K562 (cell line): ENCODE measurements around the gene CROT. TPM values are rescaled to one million over a fixed set of nuclear protein-coding genes. Genes with fewer than 3 reads are reported as not detected.

Source experiments
- CEBPG ChIP-seq, 3 experiments: fragments of 200-800 bp in 1 of 3; sonication (Bioruptor generic) in 1 of 3; sonication (generic) in 1 of 3; formaldehyde crosslinking in 1 of 3; IDR thresholded peaks in 2 of 3; conservative IDR thresholded peaks in 1 of 3; 2 replicates each; pipeline versions ENCODE4 v1.6.1 to v1.8.0; 2016 to 2022; ENCODE audit warnings: missing compliant biosample characterization in 2 of 3, missing genetic modification characterization in 2 of 3, mild to moderate bottlenecking in 1 of 3, missing genetic modification reagents in 1 of 3
- JUND ChIP-seq, 2 experiments: IDR thresholded peaks; 2 replicates in 1 of 2; 3 replicates in 1 of 2; pipeline ENCODE4 v1.6.1; 2011; ENCODE audit warnings: borderline replicate concordance in 2 of 2, low read depth in 2 of 2, low read length in 2 of 2, improper control_type of control experiment in 1 of 2, missing biosample characterization in 1 of 2, missing genetic modification characterization in 1 of 2, missing genetic modification reagents in 1 of 2
- MAFK ChIP-seq: IDR thresholded peaks from 2 replicates; pipeline ENCODE4 v1.6.1; 2011; ENCODE audit warnings: low read length, improper control_type of control experiment
- RCOR1 ChIP-seq, 2 experiments: IDR thresholded peaks; 2 replicates each; pipeline ENCODE4 v1.6.1; 2012; ENCODE audit warnings: low read depth in 2 of 2, low read length in 2 of 2, borderline replicate concordance in 1 of 2, improper control_type of control experiment in 1 of 2
- SIN3B ChIP-seq: fragments of 450-650 bp; IDR thresholded peaks from 2 replicates; pipeline ENCODE4 v1.6.1; 2017; ENCODE audit warnings: low read depth, mild to moderate bottlenecking, moderate library complexity
- ZNF316 ChIP-seq: fragments of 450-650 bp; IDR thresholded peaks from 2 replicates; pipeline ENCODE4 v1.6.1; 2016
- ZNF644 ChIP-seq: fragments of 200-800 bp; sonication (Bioruptor generic); IDR thresholded peaks from 2 replicates; pipeline ENCODE4 v1.6.1; 2016; ENCODE audit warnings: low read depth, missing genetic modification characterization, missing compliant biosample characterization
- polyA plus RNA-seq, 8 experiments: library from polyadenylated mRNA; depleted of rRNA in 4 of 8; stranded (reverse) in 5 of 8; unstranded in 3 of 8; fragments of >200 nt; fragmentation: Nextera tagmentation in 2 of 8; fragmentation: Illumina TruSeq in 1 of 8; extraction: Ambion mirVana in 2 of 8; extraction: Trizol in 1 of 8; gene quantifications; 2 replicates each; pipeline versions ENCODE4 v1.2.1 to v1.2.3, GENCODE V29; 2011 to 2014; ENCODE audit warnings: inconsistent platforms in 1 of 8, missing spikeins in 1 of 8
- total RNA-seq, 7 experiments: library from RNA; depleted of rRNA in 6 of 7; stranded (reverse); fragments of >200 nt in 6 of 7; fragmentation: Illumina TruSeq in 2 of 7; extraction: Trizol in 2 of 7; gene quantifications; 2 replicates each; pipeline versions ENCODE4 v1.2.1 to v1.2.3, GENCODE V29; 2011 to 2021; ENCODE audit warnings: low replicate concordance in 1 of 7
- TF ChIP-seq, protein P1 (sequence below): fragments of 450-650 bp; conservative IDR thresholded peaks from 2 replicates; pipeline ENCODE4 v1.6.1; 2016; ENCODE audit warnings: missing genetic modification characterization, low read depth, mild to moderate bottlenecking, missing compliant biosample characterization, moderate library complexity
- TF ChIP-seq, protein P2 (sequence below): fragments of 450-650 bp; formaldehyde crosslinking; IDR thresholded peaks from 2 replicates; pipeline ENCODE4 v1.4.0; 2020; ENCODE audit warnings: mild to moderate bottlenecking, moderate library complexity

CROT gene
- total and polyA plus RNA-seq, 9 of the 15 experiments (the other 6 are each of a cell fraction or from before 2014, with no cell fraction given): 2.5 to 8.1 (median 5.1) TPM

GRCh38 chr7:87391020-87391701 is 45.7 kb downstream of the CROT start (continued):
- no peak for TF ChIP-seq JUND (IDR thresholded peaks at IDR 0.05; ENCODE audit: borderline replicate concordance, low read depth, low read length)
- TF ChIP-seq JUND (tag; IDR thresholded peaks at IDR 0.05; ENCODE audit: borderline replicate concordance, low read depth, low read length): peak; percentile 51; the same call in 1 of the 3 replicates
- no peak for TF ChIP-seq SIN3B
- TF ChIP-seq ZNF316: peak; percentile 84
- TF ChIP-seq CEBPG (CRISPR knock-in tag; IDR thresholded peaks at IDR 0.05): no peak
- no peak for TF ChIP-seq CEBPG (tag; conservative IDR thresholded peaks at IDR 0.05 in 1 of 2, IDR thresholded peaks at IDR 0.05 in 1 of 2)
- TF ChIP-seq RCOR1 (IDR thresholded peaks at IDR 0.05; ENCODE audit: borderline replicate concordance in 1 of 2, low read depth in 2 of 2, low read length in 2 of 2): 0 out of 4 replicates have a peak, but pooled peaks of 1 of the 2 experiments have one; percentile 16
- TF ChIP-seq, protein P1, sequence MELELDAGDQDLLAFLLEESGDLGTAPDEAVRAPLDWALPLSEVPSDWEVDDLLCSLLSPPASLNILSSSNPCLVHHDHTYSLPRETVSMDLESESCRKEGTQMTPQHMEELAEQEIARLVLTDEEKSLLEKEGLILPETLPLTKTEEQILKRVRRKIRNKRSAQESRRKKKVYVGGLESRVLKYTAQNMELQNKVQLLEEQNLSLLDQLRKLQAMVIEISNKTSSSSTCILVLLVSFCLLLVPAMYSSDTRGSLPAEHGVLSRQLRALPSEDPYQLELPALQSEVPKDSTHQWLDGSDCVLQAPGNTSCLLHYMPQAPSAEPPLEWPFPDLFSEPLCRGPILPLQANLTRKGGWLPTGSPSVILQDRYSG (tag): peak; percentile 62; the same call in 1 of the 2 replicates
- TF ChIP-seq ZNF644: peak; percentile 47; the same call in 1 of the 2 replicates
- TF ChIP-seq, protein P2, sequence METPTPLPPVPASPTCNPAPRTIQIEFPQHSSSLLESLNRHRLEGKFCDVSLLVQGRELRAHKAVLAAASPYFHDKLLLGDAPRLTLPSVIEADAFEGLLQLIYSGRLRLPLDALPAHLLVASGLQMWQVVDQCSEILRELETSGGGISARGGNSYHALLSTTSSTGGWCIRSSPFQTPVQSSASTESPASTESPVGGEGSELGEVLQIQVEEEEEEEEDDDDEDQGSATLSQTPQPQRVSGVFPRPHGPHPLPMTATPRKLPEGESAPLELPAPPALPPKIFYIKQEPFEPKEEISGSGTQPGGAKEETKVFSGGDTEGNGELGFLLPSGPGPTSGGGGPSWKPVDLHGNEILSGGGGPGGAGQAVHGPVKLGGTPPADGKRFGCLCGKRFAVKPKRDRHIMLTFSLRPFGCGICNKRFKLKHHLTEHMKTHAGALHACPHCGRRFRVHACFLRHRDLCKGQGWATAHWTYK (CRISPR knock-in tag): peak; percentile 68; the same call in 1 of the 2 replicates
- TF ChIP-seq MAFK: peak; percentile 57; the same call in 1 of the 2 replicates
- TF ChIP-seq, all 486 proteins: peak for 66
